IMR-90 (cell line): ENCODE data around the gene ANHX.

ENCODE experiments used
- CEBPB ChIP-seq: IDR thresholded peaks from 2 replicates; pipeline ENCODE4 v1.6.1; 2012; ENCODE audit warnings: low read depth, low read length, improper control_type of control experiment
- CHD1 ChIP-seq: IDR thresholded peaks from 2 replicates; pipeline ENCODE4 v1.6.1; 2012; ENCODE audit warnings: low read depth, low read length, improper control_type of control experiment
- FOS ChIP-seq: fragments of 150-350 bp; IDR thresholded peaks from 2 replicates; pipeline ENCODE4 v1.6.1; 2016; ENCODE audit warnings: low read depth, low read length
- MAFK ChIP-seq: IDR thresholded peaks from 2 replicates; pipeline ENCODE4 v1.6.1; 2012; ENCODE audit warnings: low read depth, low read length, improper control_type of control experiment
- MAZ ChIP-seq: IDR thresholded peaks from 2 replicates; pipeline ENCODE4 v1.6.1; 2012; ENCODE audit warnings: low read depth, mild to moderate bottlenecking, low read length, improper control_type of control experiment, moderate library complexity, borderline replicate concordance
- MXI1 ChIP-seq: IDR thresholded peaks from 2 replicates; pipeline ENCODE4 v1.6.1; 2012; ENCODE audit warnings: low read depth, mild to moderate bottlenecking, low read length, moderate library complexity, borderline replicate concordance
- NFE2L2 ChIP-seq: fragments of 150-350 bp; IDR thresholded peaks from 2 replicates; pipeline ENCODE4 v1.6.1; 2016; ENCODE audit warnings: low read depth, mild to moderate bottlenecking, low read length
- POLR2A ChIP-seq: IDR thresholded peaks from 2 replicates; pipeline ENCODE4 v1.6.1; 2012; ENCODE audit warnings: mild to moderate bottlenecking, low read depth, low read length
- RAD21 ChIP-seq: IDR thresholded peaks from 2 replicates; pipeline ENCODE4 v1.6.1; 2012; ENCODE audit warnings: low read length, improper control_type of control experiment
- RCOR1 ChIP-seq: IDR thresholded peaks from 2 replicates; pipeline ENCODE4 v1.6.1; 2012; ENCODE audit warnings: mild to moderate bottlenecking, low read length, improper control_type of control experiment; ENCODE audit not compliant: insufficient replicate concordance
- RFX5 ChIP-seq: IDR thresholded peaks from 2 replicates; pipeline ENCODE4 v1.8.0; 2012; ENCODE audit warnings: low read depth, mild to moderate bottlenecking, low read length, moderate library complexity
- SMC3 ChIP-seq: fragments of 150-350 bp; IDR thresholded peaks from 2 replicates; pipeline ENCODE4 v1.6.1; 2016; ENCODE audit warnings: low read depth, mild to moderate bottlenecking, antibody characterized with exemption, low read length, moderate library complexity
- TF ChIP-seq, protein P1 (sequence below): conservative IDR thresholded peaks from 2 replicates; pipeline ENCODE4 v1.5.1; 2012; ENCODE audit warnings: mild to moderate bottlenecking, low read depth, low read length, improper control_type of control experiment
- TF ChIP-seq, protein P2 (sequence below): fragments of 150-350 bp; IDR thresholded peaks from 2 replicates; pipeline ENCODE4 v1.6.1; 2017; ENCODE audit warnings: mild to moderate bottlenecking, antibody characterized with exemption, low read length, low read depth

DNA sequence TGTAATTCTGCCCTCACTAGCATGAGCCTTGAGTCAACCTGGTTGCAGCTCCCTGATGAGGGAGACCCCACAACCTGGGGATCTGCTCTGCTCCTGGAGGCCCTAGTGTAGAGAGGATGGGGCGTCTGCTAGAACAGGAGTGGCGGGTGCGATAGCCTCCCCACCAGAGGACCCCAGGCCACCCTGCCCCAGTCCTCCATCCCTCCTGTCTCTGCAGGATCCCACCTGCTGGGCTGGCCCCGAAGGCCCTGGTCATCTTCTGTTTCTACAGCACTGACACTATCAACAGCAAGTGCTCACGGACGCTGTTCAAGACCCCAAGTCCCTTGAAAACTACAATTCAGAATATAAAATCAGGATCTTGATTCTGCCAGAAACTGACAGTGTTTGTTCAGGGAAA lies 15.2 kb downstream of the ANHX start:
- TF ChIP-seq SMC3 (no peak), RAD21 (no peak), RCOR1 (no peak), POLR2A (no peak), NFE2L2 (no peak), MAFK (no peak), FOS (no peak), CHD1 (no peak), MXI1 (no peak), RFX5 (no peak), CEBPB (no peak), MAZ (no peak)
- TF ChIP-seq, protein P1, sequence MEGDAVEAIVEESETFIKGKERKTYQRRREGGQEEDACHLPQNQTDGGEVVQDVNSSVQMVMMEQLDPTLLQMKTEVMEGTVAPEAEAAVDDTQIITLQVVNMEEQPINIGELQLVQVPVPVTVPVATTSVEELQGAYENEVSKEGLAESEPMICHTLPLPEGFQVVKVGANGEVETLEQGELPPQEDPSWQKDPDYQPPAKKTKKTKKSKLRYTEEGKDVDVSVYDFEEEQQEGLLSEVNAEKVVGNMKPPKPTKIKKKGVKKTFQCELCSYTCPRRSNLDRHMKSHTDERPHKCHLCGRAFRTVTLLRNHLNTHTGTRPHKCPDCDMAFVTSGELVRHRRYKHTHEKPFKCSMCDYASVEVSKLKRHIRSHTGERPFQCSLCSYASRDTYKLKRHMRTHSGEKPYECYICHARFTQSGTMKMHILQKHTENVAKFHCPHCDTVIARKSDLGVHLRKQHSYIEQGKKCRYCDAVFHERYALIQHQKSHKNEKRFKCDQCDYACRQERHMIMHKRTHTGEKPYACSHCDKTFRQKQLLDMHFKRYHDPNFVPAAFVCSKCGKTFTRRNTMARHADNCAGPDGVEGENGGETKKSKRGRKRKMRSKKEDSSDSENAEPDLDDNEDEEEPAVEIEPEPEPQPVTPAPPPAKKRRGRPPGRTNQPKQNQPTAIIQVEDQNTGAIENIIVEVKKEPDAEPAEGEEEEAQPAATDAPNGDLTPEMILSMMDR = no peak
- TF ChIP-seq, protein P2, sequence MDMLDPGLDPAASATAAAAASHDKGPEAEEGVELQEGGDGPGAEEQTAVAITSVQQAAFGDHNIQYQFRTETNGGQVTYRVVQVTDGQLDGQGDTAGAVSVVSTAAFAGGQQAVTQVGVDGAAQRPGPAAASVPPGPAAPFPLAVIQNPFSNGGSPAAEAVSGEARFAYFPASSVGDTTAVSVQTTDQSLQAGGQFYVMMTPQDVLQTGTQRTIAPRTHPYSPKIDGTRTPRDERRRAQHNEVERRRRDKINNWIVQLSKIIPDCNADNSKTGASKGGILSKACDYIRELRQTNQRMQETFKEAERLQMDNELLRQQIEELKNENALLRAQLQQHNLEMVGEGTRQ = no peak
